Measurements from ENCODE around the gene ATP10A.
"Not testable (repeated sequence)": the region's sequence is repeated elsewhere in the genome, so short reads cannot be mapped to it uniquely, and the experiment has no call there.

The ATP10A gene

DNA sequence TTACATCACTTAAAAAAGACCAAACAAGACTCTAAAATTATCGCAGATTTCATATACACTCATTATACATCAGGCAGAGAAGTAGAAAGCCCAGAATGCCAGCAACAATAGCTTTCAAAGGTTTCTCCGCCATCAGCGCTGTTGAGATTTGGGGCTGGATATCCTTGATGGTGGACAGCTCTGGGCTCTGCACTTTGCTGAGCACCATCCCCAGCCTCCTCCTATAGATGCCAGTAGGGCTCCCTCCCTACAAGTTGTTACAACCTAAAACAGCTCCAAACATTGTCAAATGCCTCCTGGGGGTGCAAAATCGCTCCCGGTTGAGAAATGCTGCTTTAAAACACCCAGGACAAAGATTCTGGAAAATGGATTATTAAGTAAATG, 73.5 kb downstream of the ATP10A start:
- no peak for DNase-seq

DNA sequence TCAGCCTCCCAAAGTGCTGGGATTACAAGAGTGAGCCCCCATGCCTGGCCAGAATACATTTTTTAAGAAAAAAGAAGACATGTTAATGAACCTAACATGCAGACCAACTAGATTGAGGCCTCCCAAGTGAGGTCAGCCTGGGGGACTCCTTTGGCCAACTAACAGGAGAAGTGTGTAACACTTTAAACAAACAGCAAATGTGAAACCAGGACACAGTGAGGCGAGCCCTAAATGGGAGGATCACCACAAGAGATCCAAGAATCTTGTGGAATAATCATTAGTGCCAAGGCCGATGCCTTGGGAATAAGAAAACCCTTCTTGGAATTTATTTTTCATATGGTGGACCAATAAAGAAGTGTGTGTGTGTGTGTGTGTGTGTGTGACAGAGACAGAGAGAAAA, 73.9 kb downstream of the ATP10A start:
- no peak for DNase-seq

DNA sequence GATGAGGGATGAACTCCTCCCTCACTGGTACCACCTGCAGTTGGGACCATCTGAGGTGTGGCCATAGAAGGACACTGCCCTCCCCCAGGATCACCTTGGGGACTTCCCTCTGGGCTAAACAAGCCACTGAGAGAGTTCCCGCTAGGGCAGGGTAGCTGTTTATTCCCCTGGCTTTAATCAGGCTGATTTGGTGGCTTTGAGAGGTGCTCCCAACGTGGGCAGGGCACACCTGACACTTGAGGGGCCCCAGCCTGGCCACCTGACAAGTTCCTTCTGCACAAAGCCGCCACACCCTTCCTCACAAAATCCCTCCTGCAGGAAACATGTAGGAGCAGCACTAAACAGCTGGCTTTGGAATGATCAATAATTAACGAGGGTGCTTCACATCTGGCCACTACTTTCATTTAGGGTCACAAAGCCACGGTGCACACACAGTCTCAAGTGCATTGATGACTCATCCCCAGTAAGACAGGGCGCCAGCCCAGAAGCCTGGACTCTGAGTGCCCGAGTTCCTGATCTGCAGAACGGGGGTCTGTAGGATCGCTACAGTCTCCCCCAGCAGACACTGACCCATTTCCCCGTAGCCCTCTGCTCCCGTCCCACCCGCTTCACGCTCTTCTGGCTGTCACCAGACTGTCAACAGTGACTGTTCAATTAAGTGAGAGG, 75.1 kb downstream of the ATP10A start:
- DNase-seq: no peak

DNA sequence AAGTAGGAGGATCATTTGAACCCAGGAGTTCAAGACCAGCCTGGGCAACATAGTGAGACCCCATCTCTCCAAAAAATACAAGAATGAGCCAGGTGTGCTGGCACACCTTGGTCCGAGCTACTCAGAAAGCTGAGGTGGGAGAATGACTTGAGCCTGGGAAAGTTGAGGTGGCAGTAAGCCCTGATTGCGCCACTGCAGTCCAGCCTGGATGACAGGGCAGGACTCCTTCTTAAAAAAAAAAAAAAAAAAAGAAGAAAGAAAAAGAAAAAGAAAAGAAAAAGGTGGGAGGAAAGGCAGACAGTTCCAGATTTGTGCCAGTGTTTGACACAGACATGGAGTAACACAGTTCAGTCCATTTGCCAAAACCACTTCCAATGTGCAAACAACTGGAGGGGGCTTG, 75.7 kb downstream of the ATP10A start:
- no peak for DNase-seq

DNA sequence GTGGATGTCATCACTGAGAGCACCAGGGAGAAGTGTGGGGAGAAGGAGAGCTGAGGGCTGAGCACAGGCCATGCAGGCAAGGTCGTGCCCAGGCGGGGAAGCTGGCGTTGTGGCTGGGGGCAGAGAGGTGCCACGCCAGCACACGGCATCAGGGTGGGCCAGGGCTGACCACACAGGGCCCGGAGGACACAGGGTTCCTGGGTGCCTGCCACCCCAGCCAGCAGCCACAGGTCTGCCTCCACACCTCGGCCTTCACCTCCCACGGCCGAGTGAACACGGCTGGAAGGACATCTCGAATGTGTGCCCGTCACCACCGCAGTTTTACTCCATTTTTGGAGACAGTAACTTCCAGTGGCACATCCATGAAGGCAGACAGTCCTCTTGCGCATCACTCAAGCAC, 77.1 kb downstream of the ATP10A start:
- DNase-seq: no peak

DNA sequence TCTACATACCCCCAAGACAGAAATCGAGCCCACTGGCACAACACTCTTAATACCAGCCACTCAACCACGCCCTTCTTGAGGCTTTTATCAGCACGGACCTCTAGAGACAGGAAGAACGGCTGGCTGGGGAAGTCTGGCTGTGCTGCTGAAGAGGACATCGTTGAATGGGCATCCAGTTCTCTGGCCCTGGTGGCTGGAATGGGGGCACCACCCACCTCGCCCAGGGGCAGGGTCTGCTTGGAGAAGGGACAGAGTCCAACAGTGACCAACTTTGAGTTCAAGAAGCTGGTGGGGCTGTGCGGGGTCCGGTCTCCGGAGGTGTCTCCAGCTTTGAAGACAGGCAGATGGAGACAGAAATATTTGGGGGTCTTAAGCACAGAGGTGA, 77.5 kb downstream of the ATP10A start:
- DNase-seq: no peak

DNA sequence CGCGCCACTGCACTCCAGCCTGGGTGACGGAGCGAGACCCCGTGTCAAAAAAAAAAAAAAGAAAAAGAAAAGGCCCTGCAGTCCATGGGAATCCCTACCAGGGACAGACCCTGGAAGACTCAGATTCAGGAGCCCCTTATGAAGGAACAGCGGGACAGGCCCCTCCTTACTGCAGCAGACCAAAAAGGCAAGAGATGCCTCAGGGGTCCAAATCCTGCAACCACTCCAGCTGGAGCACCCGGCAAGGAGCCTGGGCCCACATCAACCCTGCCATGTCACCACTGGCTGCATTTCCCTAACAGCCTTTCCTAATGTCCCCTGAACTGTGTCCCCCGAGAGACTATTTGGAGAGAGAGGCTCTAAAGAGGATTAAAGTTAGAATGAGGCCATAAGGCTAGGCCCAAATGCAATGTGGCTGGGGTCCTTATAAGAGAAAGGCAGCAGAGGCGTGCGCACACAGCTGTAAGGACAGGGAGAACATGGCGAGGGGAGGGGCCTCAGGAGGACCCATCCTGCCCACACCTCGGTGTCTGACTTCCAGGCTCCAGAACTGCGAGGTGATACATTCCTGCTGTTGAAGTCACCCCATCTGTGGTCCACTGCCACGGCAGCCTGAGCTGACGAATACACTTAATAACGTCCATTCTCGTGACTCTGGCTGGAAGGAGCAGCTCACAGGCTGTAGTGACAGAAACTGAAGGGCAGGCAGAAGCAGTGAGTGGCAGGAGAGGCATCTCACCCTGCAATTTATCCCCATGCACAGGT, 78.1 kb downstream of the ATP10A start:
- DNase-seq: no peak

DNA sequence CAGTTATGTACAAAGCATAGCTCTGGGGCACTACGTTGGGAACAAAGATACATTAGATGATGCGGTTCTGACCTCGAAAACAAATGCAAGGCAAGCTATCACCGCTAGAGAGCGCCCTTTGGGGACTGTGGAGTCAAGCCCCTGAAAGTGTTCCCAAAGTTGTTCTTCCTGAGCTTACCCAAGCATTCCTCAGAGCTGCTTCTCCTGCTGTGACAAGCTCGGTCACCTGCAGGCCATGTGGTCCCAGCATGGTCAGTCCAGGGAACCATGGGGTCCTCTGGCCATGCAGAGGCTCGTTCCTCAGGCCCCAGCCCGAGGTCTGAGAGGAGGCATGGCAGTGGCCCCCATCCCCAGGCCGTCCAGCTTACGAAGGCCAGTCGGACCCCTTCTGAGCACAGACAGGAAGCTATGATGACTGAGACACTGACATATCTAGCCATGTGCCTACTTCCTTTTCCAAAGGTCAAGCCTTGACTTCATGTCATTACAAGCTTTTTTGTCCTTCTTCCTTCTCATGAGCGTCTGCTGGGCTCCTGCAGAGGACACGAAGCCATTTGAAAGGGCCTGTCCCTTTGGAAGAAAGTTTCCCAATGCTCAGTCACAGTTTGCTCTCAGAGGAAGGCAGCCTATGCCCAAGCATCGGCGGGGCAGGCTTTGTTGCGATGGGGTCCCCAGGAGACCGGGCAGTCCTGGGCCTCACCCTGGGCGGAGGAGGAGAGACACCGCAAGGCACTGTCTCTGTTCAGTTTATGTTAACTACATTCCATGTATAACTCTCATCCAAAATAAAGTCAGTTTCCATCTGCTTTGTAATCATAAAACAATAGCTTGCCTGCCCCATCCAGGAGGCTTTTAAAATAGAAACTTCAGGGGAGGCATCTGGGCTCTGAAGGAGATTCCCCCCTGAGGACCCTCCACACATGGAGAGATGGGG, 79.3 kb downstream of the ATP10A start:
- DNase-seq: no peak

DNA sequence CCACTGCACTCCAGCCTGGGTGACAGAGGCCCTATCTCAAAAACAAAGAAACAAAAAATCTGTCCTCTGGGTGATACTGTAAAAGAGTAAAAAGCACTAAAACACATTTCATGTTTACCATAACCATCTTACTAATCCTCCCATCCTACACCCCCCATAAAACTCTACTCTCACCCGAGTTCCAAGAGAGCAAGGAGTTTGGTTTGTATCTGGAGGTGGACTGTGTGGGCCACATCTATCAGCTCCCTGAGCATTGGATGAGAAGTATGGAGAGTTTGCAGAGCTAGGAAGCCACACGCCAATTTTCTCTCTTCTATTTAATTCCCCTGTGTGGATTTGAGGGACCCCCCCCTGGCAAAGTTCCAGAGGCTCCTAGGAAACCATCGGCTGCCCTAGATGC, 80.0 kb downstream of the ATP10A start:
- no peak for DNase-seq

DNA sequence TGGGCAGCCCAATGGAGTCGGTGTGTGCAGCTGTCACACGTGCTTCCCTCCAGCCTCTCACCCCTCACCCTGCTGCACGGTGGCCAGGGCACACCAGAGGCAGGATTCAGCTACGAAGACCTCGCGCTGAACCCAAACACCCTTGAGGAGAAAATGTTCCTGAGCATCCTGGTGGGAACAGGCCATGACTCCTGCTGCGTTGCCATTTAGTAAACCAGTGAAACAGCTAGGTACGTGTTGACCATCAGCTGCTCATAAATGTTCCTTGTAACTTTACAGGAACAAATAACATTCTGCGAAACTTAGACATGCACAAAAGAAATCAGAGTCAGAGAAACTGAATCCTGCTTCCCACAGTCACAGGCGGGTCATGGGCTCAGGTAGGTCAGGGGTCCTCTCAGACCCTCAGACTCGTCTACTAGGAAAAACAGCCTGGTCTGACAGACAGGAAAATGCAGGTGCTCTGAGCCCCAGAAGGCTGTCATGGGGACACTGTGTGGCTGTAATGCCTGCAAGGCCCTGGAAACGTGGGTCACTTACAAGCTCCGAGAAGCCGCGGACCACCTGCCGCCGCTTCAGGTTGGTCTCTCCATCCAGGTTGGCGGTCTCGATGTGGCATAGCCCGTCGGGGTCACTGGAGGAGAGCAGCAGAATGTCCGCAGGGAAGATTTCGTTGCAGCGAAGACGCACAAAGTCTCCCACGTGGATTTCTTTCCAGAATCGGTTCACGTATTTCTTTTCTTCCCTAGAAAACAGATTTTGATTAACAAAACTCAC, 82.5 kb downstream of the ATP10A start:
- DNase-seq: no peak

DNA sequence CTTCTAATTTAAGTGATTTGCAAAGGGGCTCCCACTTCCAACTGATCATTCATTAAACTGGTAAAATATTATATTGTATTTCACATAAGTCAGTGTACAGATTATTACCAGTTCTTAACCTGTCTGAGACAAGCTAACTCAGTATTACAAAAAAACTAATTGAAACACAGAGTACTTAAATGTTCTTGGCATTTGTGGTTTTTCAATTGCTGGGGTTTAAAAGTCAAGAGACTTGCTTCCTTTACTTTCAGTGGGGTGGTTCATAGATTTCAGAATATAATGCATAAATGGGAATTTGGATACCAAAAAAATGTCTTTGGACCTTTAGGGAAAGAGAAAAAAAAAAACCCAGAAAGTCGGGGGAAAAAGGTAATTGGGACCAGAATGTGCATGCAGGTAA, 85.0 kb downstream of the ATP10A start:
- no peak for DNase-seq

DNA sequence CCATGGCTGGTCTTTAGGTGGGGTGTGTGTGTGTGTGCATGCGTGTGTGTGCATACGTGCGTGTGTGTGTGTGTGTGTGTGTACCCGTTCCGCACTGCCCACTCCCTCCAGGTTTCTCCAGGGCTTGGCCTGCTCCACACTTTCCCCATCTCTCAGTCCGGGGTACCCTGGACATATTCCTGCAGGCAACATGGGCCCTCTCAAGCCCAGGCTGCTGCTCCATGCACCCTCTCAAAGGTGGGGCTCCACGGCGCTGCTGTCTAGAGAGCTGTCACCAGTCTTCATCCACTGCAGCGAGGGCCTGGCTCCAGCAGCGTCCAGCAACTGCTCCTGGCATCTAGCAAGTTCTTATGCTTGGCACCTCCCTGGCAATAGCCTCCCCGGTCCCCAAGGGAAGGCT, 86.1 kb downstream of the ATP10A start:
- DNase-seq: no peak

DNA sequence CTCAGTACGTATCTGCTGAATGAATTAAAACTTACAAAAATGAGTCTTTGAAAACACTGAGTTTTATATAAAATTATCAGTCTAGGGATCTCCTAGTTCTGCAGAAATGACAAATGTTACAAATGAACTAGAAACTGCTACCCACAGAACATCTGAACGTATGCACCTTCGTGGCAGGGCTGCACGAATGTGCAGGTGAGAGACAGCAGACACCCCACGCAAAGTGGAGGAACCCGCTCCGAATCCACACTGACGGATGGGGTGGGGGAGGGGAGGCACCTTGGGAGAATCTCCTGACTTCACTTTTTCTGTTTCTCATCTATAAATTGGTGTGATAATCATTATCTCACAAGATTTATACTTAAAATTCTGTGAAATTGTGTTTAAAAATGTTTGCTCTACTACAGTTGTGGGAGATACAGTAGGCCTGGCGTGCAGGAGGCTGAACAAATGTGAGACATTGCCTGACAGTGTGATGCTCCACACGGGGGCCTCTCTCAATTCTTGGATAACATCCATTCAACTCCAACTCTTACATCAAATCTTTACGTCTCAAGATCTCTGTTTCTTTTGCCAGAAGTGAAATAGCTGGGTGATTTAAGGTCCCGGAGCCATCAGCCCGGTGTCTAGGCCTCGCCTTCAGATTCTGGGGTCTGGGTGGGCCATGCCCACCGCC, 86.9 kb downstream of the ATP10A start:
- DNase-seq: no peak

DNA sequence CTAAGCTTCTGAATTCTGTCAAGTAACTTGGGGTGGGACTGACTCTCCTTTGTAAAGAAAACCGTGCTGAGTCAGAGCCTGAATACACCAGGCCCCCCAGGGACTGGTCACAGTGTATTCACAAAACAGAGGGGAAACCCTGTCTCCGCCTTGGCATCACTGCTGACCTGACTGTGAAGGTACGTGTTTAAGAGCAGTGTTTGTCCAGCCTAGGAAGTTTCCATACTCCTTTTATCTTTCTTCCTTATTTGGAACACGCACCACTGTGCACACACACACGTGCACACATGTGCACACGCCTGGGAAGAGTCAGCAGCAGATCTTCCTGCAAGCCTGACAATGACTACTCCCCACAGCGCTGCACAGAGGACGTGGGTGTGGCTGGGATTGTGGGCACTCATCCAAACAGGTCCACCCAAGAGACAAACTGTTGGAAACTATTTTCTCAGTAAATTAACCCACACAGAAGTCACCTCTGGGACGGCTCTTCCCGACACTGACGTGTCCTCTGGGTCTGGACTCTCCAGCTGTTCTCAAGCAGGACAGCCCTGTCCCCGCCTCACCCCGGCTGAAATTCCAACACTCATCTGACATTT, 87.7 kb downstream of the ATP10A start:
- DNase-seq: peak; percentile 69

DNA sequence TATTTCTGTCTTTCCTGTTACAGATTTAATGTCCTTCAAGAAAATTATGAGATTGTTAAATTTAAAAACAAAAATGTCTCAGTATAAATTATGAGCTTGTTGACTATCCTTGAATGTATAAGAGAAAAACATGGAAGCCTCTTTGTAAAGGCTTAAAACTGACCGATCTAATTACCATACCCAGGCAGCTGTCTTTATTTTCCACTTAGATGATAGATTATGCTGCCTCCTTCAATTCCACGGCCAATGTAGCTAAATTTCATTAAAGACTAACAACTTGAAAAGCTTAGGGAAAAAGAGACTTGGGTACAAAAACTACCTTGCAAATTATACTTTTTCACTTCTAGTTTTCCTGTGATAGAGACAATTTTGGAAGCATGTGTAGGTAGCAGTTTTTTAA, 88.3 kb downstream of the ATP10A start:
- no peak for DNase-seq

DNA sequence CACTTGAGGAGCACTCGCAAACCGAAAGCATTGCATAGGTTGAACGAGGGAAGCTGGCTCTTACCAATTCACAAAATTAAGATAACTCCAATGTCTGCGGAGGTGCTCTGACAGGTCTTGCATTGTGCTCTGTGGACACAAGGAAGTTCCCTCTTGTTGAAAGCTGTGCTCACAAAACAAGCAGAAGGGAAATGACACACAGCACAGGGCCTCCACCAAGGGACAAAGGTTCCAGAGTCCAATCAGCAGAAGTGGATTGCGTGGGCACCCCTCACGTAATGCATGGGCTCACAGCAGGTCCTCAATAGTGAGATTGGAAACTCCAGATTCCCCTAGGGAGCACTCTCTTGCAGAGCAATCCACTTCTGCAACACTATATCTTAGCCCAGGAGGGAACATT, 89.9 kb downstream of the ATP10A start:
- DNase-seq: no peak

DNA sequence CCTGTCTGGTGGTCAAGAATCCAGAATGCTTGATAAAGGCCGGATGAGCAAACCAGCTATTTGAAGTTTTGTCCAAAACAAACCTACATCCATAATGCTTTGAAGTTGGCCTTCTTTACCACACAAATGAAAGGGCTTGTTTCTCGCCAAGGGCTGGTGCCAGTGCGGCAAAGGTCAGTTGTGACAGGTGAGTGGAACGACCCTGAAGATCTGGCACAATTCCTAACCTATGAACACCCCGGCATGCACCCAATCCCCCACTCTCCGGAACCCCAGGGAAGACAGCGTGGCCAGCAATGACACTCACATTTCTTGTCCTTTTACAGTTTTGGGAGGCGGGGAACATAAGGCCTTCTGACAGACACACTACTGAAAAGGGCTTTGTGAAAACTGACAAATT, 90.6 kb downstream of the ATP10A start:
- no peak for DNase-seq

DNA sequence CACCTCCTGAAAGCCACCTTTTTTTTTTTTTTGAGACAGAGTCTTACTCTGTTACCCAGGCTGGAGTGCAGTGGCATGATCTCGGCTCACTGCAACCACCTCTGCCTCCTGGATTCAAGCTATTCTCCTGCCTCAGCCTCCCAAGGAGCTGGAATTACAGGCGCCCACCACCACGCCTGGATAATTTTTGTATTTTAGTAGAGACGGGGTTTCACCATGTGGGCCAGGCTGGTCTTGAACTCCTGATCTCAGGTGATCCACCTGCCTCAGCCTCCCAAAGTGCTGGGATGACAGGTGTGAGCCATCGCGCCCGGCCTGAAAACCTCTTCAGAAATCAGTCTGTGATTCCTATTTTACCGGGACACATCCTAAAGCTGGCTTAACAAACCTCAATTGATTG, 91.4 kb downstream of the ATP10A start:
- not testable (repeated sequence) for DNase-seq

DNA sequence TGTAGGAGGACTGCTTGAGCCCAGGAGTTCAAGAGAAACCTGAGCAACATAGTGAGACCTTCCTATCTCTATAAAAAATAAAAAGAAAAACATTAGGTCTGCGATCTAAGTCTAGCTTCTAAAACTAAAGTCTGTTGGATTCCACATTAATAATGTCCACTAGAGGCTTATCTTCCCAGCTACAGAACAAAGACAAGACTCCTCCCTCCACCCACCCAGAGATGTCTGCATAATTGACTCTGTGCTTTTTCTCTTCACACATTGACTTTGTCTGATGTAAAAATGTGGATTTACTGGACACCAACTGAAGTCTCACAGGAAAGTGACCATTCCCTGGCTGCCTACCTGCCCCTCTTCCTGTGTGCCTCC, 91.8 kb downstream of the ATP10A start:
- no peak for DNase-seq

DNA sequence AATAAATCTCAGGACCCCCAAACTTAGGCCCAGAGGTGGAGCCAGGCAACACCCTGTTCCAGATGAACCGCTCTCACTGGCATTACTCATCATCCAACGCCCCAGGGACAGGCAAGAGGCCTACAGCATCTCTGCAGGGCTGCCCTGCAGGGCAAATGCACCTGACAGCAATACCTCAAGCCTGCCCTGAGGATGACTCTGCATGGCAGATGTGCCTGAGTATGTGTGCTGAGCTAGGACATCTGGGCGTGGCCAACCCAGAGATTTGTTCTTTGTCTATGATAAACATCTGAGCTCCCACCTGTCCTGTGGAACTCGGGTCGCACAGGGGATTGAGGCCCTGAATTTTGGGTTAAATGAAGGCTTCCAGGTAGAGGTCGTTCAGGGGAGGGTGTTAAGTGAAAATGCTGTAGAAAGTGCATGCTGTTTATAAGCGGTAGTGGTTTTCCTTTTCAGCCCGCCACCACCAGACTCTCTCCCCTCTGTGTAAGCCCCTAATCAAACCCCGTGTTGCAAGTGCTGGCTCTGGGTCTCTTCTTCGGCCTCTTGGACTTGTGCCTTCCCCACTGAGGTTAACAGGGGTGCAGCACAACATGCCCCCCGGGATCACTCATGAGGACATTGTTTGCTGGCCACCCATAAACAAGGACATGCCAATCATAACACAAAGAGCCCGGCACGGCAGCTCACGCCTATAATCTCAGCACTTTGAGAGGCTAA, 92.3 kb downstream of the ATP10A start:
- DNase-seq: no peak

DNA sequence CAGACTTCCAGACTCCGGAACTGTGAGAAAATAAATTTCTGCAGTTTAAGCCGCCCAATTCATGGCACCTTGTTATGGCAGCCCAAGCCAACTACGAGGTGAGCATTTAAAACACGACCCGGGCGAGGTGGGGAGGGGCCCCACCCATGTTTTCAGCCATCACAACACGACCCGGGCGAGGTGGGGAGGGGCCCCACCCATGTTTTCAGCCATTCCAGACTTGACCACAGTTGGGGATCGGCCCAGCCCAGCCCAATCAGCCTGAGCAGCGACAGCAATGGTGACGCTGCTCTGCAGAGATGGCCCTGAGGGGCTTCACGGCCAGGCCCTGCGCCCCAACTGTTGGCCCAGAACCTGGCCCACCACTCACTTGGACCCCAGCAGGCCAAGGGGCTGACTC, 93.1 kb downstream of the ATP10A start:
- no peak for DNase-seq
